Measurements from ENCODE around the gene TTLL5. TPM values are rescaled to one million over a fixed set of nuclear protein-coding genes. Genes with fewer than 3 reads are reported as not detected.

Gene TTLL5
- total RNA-seq, 5 donors from 2014 or later (not counting 1 experiment from before 2014, with no cell fraction given): 15.4 to 36.2 (median 22.2) TPM

DNA sequence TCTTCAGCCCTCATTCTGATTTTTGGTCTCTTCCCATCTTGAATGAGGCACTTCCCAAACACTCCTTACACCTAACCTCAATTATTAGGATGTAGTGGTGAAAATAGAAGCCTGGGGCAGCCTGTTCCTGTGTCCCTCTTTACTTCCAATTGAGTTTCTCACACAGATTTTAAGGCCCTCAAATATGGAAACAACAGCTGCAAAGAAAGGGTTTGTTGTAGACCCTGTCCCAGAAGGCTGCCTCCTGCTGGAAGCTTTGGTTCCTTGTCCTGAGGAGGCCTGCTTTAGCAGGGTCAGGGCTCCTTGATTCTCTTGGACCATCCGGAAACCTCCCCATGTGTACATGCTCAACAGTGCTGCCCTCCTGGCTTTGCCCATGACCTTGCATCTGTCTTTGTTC is 219.5 kb downstream of the TTLL5 start:
- H3K27ac Mint-ChIP-seq: no peak overlapping the region

DNA sequence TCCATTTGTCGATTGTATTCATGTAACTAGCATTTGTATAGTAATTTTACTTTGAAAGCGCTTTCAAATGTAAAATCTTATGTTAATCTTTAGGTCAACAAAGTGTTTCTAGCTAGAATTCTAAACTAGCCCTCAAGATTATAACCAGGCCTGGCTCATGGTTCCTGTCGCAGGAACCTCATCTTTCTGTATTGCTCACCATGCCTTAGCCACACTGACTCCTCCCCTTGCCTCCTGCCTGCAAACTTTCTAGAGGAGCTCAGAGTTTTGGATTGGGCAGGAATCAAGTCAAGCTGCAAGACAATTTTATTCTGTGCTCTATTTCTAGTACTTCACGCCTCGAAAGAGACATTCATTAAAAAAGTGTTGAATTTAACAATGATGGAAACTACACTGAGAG is 220.9 kb downstream of the TTLL5 start:
- H3K9me3 Mint-ChIP-seq: no peaks in the 10 kb centered on the region

More for the DNA sequence above, 219.5 kb downstream of the TTLL5 start:
- Mint-ChIP-seq H3K4me1 (no peaks in the 10 kb centered on the region), H3K27me3 (no peaks in the 10 kb centered on the region), H3K4me3 (no peak overlapping the region), H3K36me3 (peaks cover 35% of the 10 kb centered on the region), H3K9me3 (no peaks in the 10 kb centered on the region)
- Histone ChIP-seq H3K9me3 (no peaks in the 10 kb centered on the region), H3K4me3 (ENCODE audit: control insufficient read depth in 1 of 2, extremely low read depth in 1 of 2, low read length in 1 of 2) (no peak overlapping the region), H3K27ac (ENCODE audit: low read length) (no peak overlapping the region), H3K27me3 (replicated peaks in 1 of 2; ENCODE audit: control insufficient read depth in 2 of 2, extremely low read depth in 1 of 2, insufficient read depth in 2 of 2, low read length in 1 of 2) (no peaks in the 10 kb centered on the region), H3K4me1 (ENCODE audit: control insufficient read depth in 1 of 2, extremely low read depth in 1 of 2, insufficient read depth in 2 of 2, low read length in 2 of 2) (no peaks in the 10 kb centered on the region), H3K36me3 (ENCODE audit: control insufficient read depth in 2 of 2, extremely low read depth in 1 of 2, insufficient read depth in 1 of 2, low read length in 1 of 2) (peaks cover 0 to 7% of the 10 kb centered on the region in 2 donors)
- DNase-seq (peak in 1 of 35 experiments; percentile 3), ATAC-seq (replicated peaks in 1 of 4) (no peak)
- ChIA-PET CTCF (interaction anchor here in 1 of 2 donors (0.6 kb wide), 1 partner anchor 59 kb away, joined by 3 read pairs; no protein-coding TSS in a partner anchor), POLR2A (no interaction called here)
- WGBS (ENCODE audit: insufficient coverage): 100% methylated on average over 1 of the region's 1 CpG

DNA sequence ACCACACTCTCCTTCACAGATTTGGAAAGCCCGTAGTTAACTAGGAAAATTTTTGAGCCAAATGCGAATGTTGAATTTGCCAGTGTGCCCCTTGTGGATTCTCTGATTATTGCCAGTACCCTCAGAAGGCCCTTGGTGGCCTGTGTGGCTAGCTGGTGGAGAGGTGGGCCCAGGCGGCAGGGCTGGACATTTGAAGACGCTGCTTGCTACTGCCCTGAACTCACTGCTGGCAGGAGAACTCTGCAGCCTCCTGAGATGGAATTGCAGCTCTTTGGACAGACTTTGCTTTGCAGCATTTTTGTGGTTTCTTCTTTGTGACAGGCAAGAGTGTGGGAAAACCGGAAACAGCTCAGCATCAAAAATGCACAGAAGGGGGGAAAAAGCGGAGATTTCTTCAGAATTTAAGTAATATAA is 223.2 kb downstream of the TTLL5 start:
- ChIA-PET CTCF (interaction anchor here in 1 of 2 donors (0.6 kb wide), 1 partner anchor 986 kb away, joined by 3 read pairs; no protein-coding TSS in a partner anchor), POLR2A (no interaction called here)
- H3K36me3 ChIP-seq (ENCODE audit: control insufficient read depth in 2 of 2, extremely low read depth in 1 of 2, insufficient read depth in 1 of 2, low read length in 1 of 2): peaks cover 0 to 7% of the 10 kb centered on the region in 2 donors
- no peaks in the 10 kb centered on the region for H3K9me3 Mint-ChIP-seq
- no peak overlapping the region for H3K4me3 ChIP-seq (ENCODE audit: control insufficient read depth in 1 of 2, extremely low read depth in 1 of 2, low read length in 1 of 2)
- no peaks in the 10 kb centered on the region for H3K27me3 ChIP-seq (replicated peaks in 1 of 2; ENCODE audit: control insufficient read depth in 2 of 2, extremely low read depth in 1 of 2, insufficient read depth in 2 of 2, low read length in 1 of 2)
- ATAC-seq (replicated peaks in 1 of 4): no peak
- peaks cover 49% of the 10 kb centered on the region for H3K36me3 Mint-ChIP-seq
- H3K4me3 Mint-ChIP-seq: no peak overlapping the region
- no peak overlapping the region for H3K27ac Mint-ChIP-seq
- H3K4me1 Mint-ChIP-seq: no peaks in the 10 kb centered on the region
- no peak overlapping the region for H3K27ac ChIP-seq (ENCODE audit: low read length)
- DNase-seq: no peak
- no peaks in the 10 kb centered on the region for H3K9me3 ChIP-seq
- H3K27me3 Mint-ChIP-seq: no peaks in the 10 kb centered on the region
- WGBS (ENCODE audit: insufficient coverage): 96% methylated on average over 4 of the region's 6 CpGs
- H3K4me1 ChIP-seq (ENCODE audit: control insufficient read depth in 1 of 2, extremely low read depth in 1 of 2, insufficient read depth in 2 of 2, low read length in 2 of 2): no peaks in the 10 kb centered on the region

More for the DNA sequence above, 220.9 kb downstream of the TTLL5 start:
- ATAC-seq (replicated peaks in 1 of 4): no peak
- H3K4me1 Mint-ChIP-seq: no peaks in the 10 kb centered on the region
- WGBS (ENCODE audit: insufficient coverage): 97% methylated on average over 3 of the region's 5 CpGs
- Histone ChIP-seq H3K9me3 (no peaks in the 10 kb centered on the region), H3K4me3 (ENCODE audit: control insufficient read depth in 1 of 2, extremely low read depth in 1 of 2, low read length in 1 of 2) (no peak overlapping the region), H3K27me3 (replicated peaks in 1 of 2; ENCODE audit: control insufficient read depth in 2 of 2, extremely low read depth in 1 of 2, insufficient read depth in 2 of 2, low read length in 1 of 2) (no peaks in the 10 kb centered on the region), H3K4me1 (ENCODE audit: control insufficient read depth in 1 of 2, extremely low read depth in 1 of 2, insufficient read depth in 2 of 2, low read length in 2 of 2) (no peaks in the 10 kb centered on the region), H3K36me3 (ENCODE audit: control insufficient read depth in 2 of 2, extremely low read depth in 1 of 2, insufficient read depth in 1 of 2, low read length in 1 of 2) (peaks cover 0 to 7% of the 10 kb centered on the region in 2 donors), H3K27ac (ENCODE audit: low read length) (no peak overlapping the region)
- ChIA-PET CTCF (no interaction called here), POLR2A (no interaction called here)
- H3K4me3 Mint-ChIP-seq: no peak overlapping the region
- H3K27me3 Mint-ChIP-seq: no peaks in the 10 kb centered on the region
- peaks cover 34% of the 10 kb centered on the region for H3K36me3 Mint-ChIP-seq
- DNase-seq: no peak
- no peak overlapping the region for H3K27ac Mint-ChIP-seq

- no peak overlapping the region for H3K27ac Mint-ChIP-seq
- peaks cover 49% of the 10 kb centered on the region for H3K36me3 Mint-ChIP-seq
- Histone ChIP-seq H3K27ac (ENCODE audit: low read length) (no peak overlapping the region), H3K36me3 (ENCODE audit: control insufficient read depth in 2 of 2, extremely low read depth in 1 of 2, insufficient read depth in 1 of 2, low read length in 1 of 2) (peaks cover 0 to 7% of the 10 kb centered on the region in 2 donors), H3K27me3 (replicated peaks in 1 of 2; ENCODE audit: control insufficient read depth in 2 of 2, extremely low read depth in 1 of 2, insufficient read depth in 2 of 2, low read length in 1 of 2) (no peaks in the 10 kb centered on the region), H3K9me3 (no peaks in the 10 kb centered on the region), H3K4me1 (ENCODE audit: control insufficient read depth in 1 of 2, extremely low read depth in 1 of 2, insufficient read depth in 2 of 2, low read length in 2 of 2) (no peaks in the 10 kb centered on the region), H3K4me3 (ENCODE audit: control insufficient read depth in 1 of 2, extremely low read depth in 1 of 2, low read length in 1 of 2) (no peak overlapping the region)
- POLR2A ChIA-PET: no interaction called here
- H3K4me3 Mint-ChIP-seq: no peak overlapping the region
- no peaks in the 10 kb centered on the region for H3K27me3 Mint-ChIP-seq
- CTCF ChIA-PET: no interaction called here
- H3K9me3 Mint-ChIP-seq: no peaks in the 10 kb centered on the region
- no CpG with 5 or more reads among the region's 2 CpGs for WGBS (ENCODE audit: insufficient coverage)
- no peaks in the 10 kb centered on the region for H3K4me1 Mint-ChIP-seq
- ATAC-seq (replicated peaks in 1 of 4) (no peak), DNase-seq (no peak)
Measured at GRCh38 chr14:75885829-75886228, 224.8 kb downstream of the TTLL5 start.

DNA sequence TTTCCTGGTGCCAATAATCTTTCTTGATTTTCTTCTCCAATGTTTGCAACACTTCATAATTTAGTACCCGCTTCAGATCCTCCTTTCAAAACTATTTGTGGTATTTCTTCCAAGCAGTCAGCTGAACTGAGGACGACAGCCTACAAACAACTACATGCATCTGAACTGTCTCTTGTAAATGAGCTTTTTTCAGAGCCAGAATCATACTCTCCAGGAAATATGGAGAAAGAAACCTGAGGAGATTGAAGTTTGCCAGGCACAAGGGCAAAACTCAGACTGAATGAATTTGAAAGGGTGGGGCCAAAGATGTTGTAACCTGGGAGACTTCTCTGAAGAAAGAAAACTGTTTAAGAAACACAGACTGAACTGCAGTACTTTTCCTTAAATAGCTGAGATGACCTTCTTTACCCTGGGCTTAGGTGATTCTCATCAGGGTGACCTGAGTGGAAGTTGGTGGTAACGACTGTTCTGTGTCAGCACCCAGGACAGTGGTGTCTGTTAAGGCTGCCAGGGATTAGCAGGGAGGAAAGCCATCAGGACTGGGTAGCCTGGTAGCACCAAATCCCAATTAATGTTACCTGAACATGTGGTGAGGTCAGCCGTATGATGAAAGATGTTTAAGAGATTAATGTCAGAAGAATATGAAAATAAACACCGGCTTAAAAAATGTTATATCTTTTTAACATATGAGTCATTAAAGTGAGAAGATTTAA is 225.7 kb downstream of the TTLL5 start:
- no peaks in the 10 kb centered on the region for H3K9me3 Mint-ChIP-seq
- DNase-seq: no peak
- H3K4me1 Mint-ChIP-seq: no peaks in the 10 kb centered on the region
- no peaks in the 10 kb centered on the region for H3K9me3 ChIP-seq
- no peak overlapping the region for H3K27ac ChIP-seq (ENCODE audit: low read length)
- H3K4me3 Mint-ChIP-seq: no peak overlapping the region
- ATAC-seq (replicated peaks in 1 of 4): no peak
- no peaks in the 10 kb centered on the region for H3K27me3 Mint-ChIP-seq
- no peaks in the 10 kb centered on the region for H3K4me1 ChIP-seq (ENCODE audit: control insufficient read depth in 1 of 2, extremely low read depth in 1 of 2, insufficient read depth in 2 of 2, low read length in 2 of 2)
- POLR2A ChIA-PET: no interaction called here
- peaks cover 51% of the 10 kb centered on the region for H3K36me3 Mint-ChIP-seq
- CTCF ChIA-PET: no interaction called here
- H3K27me3 ChIP-seq (replicated peaks in 1 of 2; ENCODE audit: control insufficient read depth in 2 of 2, extremely low read depth in 1 of 2, insufficient read depth in 2 of 2, low read length in 1 of 2): no peaks in the 10 kb centered on the region
- peaks cover 0 to 7% of the 10 kb centered on the region in 2 donors for H3K36me3 ChIP-seq (ENCODE audit: control insufficient read depth in 2 of 2, extremely low read depth in 1 of 2, insufficient read depth in 1 of 2, low read length in 1 of 2)
- no peak overlapping the region for H3K4me3 ChIP-seq (ENCODE audit: control insufficient read depth in 1 of 2, extremely low read depth in 1 of 2, low read length in 1 of 2)
- no peak overlapping the region for H3K27ac Mint-ChIP-seq
- WGBS (ENCODE audit: insufficient coverage): 100% methylated on average over 1 of the region's 5 CpGs

DNA sequence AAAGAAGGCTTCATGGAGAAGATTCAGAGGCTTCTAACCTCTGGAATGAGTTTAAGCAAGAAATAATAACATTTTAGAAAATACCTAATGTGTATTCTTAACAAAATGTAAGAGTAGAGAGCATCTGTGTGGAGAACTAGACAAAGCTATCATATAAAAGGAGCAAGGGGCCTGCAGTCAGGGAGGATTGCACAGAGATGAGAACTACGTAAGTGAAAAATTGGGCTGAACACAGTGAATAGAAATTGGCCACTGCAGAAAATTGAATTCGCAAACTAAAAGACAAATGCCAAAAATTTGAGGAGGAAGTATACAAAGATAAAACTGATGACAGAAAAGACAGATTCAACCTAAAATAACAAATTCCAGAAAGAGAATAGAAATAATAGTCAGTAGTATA is 227.9 kb downstream of the TTLL5 start:
- ATAC-seq (replicated peaks in 1 of 4) (no peak), DNase-seq (no peak)
- no peaks in the 10 kb centered on the region for H3K4me1 ChIP-seq (ENCODE audit: control insufficient read depth in 1 of 2, extremely low read depth in 1 of 2, insufficient read depth in 2 of 2, low read length in 2 of 2)
- H3K27me3 ChIP-seq (replicated peaks in 1 of 2; ENCODE audit: control insufficient read depth in 2 of 2, extremely low read depth in 1 of 2, insufficient read depth in 2 of 2, low read length in 1 of 2): no peaks in the 10 kb centered on the region
- H3K27ac ChIP-seq (ENCODE audit: low read length): no peak overlapping the region
- WGBS (ENCODE audit: insufficient coverage): 100% methylated on average over 1 of the region's 2 CpGs
- no peaks in the 10 kb centered on the region for H3K9me3 Mint-ChIP-seq
- H3K36me3 ChIP-seq (ENCODE audit: control insufficient read depth in 2 of 2, extremely low read depth in 1 of 2, insufficient read depth in 1 of 2, low read length in 1 of 2): peaks cover 0 to 4% of the 10 kb centered on the region in 2 donors
- no peak overlapping the region for H3K27ac Mint-ChIP-seq
- ChIA-PET CTCF (no interaction called here), POLR2A (interaction anchor here in 1 of 2 donors (0.6 kb wide), 1 partner anchor 533 kb away, joined by 3 read pairs; no protein-coding TSS in a partner anchor)
- no peaks in the 10 kb centered on the region for H3K4me1 Mint-ChIP-seq
- no peak overlapping the region for H3K4me3 Mint-ChIP-seq
- H3K9me3 ChIP-seq: no peaks in the 10 kb centered on the region
- H3K27me3 Mint-ChIP-seq: no peaks in the 10 kb centered on the region
- peaks cover 31% of the 10 kb centered on the region for H3K36me3 Mint-ChIP-seq
- no peak overlapping the region for H3K4me3 ChIP-seq (ENCODE audit: control insufficient read depth in 1 of 2, extremely low read depth in 1 of 2, low read length in 1 of 2)
